Endometrium (tissue), 2 donors: Measurements from ENCODE around the gene TXNRD2.

Experiments used
- FAIRE-seq: peaks from 2 replicates; lab custom pipeline; 2012; peaks lifted over from hg19 to GRCh38; lab: Jason Lieb, UNC
- donor health status: control.
- donor health status: control.

Gene TXNRD2

GRCh38 chr22:19966908-19967750 lies 25.5 kb upstream of the TXNRD2 start:
- FAIRE-seq, result no peak

DNA sequence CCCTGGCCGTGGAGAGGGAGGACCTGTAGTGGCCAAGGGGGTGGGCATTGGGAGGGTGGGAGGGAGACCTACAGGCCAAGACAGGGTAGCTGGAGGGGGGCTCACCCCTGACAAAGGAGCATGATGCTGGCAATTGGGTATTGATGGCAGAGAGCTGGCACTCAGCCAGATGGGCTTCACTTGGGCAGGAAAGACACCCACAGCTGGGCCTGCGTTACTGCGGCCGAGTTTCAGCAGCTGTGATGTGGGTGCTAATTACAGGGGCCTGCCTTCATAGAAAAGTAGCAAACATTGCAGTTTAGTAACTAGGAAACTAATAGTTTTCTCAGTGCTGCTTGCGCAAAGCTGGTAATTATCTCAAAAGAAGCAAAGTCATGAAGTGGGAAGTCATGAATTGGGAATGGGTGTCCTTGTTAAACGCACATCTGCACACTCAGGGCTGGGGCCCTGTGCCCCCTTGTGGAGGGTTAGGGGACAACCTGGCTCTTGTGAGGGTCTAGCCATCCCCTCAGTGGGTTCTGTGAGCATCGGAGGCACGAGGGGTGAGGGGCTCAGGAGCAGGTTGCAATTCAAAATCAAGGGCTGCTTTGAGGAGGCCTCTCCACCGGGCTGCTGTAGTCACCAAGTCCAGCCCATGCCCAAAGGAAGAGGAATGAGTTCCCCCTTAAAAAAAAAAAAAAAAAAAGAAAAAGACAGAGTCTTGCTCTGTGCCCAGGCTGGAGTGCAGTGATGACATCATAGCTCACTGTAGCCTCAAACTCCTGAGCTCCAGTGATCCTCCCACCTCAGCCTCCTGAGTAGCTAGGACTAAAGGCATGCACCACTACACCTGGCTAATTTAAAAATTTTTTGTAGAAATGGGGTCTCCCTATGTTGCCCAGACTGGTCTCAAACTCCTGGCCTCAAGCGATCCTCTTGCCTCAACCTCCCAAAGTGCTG lies 24.4 kb upstream of the TXNRD2 start:
- no peak for FAIRE-seq

- no peak for FAIRE-seq
Measured at GRCh38 chr22:19964701-19965386, 23.2 kb upstream of the TXNRD2 start.

GRCh38 chr22:19963863-19964642 lies 22.4 kb upstream of the TXNRD2 start:
- FAIRE-seq, result no peak

- FAIRE-seq, result no peak
Measured at GRCh38 chr22:19962909-19963806, 21.5 kb upstream of the TXNRD2 start.

GRCh38 chr22:19962246-19962908 lies 20.8 kb upstream of the TXNRD2 start:
- no peak for FAIRE-seq

DNA sequence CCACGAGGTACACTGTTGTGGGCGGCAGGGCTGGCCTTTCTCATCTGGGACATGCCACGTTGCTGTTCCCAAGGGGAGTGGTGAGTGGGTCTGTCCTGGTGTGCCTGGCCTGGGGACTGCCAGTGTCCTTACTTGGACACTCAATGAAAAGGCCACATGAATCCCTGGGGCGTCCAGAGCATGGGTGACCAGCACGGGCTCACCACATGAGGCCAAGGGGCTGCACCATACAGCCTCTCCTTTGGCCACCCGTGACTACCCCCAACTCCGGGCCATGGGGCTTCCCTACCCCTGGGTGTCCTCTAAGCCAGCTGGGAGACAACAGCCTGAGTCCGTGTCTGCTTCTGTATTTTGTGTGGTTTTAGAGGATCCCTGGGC lies 20.2 kb upstream of the TXNRD2 start:
- no peak for FAIRE-seq

DNA sequence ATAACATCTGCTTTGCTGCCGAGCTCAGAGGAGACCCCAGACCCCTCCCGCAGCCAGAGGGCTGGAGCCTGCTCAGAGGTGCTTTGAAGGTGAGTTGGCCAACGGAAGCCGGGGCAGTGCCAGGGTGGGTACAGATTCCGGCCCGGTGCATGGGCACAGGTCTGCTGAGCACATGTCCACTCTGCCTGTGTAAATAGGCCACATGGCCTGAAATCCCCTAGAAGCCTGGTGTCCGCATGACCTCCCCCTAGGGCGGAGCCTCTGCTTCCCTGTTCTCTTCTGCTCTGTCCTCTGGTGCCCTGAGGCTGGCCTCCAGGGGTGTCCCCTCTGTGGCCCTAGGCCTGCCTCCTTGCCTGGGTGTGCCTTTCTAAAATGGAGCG lies 19.6 kb upstream of the TXNRD2 start:
- FAIRE-seq, result no peak

GRCh38 chr22:19960491-19961200 lies 19.0 kb upstream of the TXNRD2 start:
- FAIRE-seq, result no peak

GRCh38 chr22:19959587-19960490 lies 18.2 kb upstream of the TXNRD2 start:
- FAIRE-seq, result no peak

DNA sequence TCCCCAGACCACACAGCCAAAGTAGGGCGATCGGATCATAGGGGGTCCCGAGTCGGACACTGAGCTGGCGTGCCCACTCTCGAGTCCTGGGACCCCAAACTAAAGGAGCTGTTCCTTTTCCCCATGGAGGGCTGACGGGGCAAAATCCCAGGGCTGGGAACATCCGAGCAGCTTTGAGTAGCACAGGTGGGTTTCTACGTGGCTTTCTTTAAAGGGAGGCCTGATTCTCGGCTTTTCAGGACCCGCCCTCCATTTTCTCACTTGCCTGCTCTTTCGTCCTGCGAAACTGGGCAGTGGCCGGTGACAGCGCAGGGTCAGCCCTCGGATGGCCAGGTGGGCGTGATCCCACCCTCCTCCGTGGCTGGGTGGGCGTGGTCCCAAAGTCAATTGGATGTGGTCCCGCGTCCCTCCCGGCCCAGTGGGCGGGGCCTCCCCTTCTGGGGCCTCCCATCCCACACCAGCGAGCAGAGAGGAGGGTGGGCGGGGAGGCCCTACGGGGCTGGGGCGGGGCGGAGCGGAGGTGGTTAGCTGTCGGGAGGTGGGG lies 17.5 kb upstream of the TXNRD2 start:
- FAIRE-seq, result no peak

GRCh38 chr22:19958083-19959042 lies 16.7 kb upstream of the TXNRD2 start:
- FAIRE-seq, result no peak

GRCh38 chr22:19957445-19957844 lies 15.8 kb upstream of the TXNRD2 start:
- FAIRE-seq, result no peak

DNA sequence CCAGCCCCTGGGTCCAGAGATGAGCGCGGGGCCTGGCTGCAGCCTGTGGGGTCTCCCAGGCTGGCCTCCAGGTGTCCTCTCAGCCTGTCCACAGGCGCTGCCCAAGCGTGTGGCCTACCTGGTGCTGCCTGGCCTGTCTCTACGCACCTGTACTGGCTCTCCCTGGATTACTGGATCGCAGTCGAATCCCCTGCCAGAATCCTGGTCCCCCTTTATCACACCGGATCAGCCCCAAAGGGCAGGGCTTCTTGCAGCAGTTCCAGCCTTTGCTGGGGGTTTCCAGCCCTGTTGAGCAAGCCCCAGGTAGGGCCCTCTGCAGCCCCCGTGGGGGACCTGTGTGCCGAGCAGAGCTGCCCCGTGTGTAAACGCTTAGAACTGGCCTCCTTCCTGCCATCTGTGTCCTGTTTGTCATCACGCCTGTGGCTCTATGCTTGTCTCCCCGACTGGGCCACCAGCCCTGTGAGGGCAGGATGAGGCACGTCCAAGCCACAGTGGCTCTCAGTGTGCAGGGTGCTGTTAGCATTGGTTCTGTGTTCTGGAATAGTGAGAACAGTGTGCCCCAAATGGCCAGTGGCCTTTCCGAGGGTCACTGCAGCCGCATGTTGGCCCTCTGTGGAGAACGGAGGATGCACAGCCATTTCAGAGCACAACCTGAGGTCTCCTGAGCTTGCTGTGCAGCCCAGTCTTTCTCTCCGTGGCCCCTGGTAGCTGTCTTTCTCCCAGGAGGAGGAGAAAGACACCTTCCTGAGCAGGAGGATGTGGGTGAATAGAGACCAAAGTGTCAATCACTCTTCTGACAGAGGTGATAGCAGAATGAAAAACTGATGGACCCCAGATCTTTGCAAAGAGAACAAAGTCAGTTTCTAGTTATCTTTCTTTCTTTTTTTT lies 13.9 kb upstream of the TXNRD2 start:
- FAIRE-seq, result no peak

GRCh38 chr22:19951346-19951745 lies 9.7 kb upstream of the TXNRD2 start:
- no peak for FAIRE-seq
